IgD-negative memory B cell (primary cell): Measurements from ENCODE around the gene C12orf76. TPM values are rescaled to one million over a fixed set of nuclear protein-coding genes. Genes with fewer than 3 reads are reported as not detected.
A peak's percentile ranks its signal among the peaks of the same experiment; 100 is the strongest.
"Not testable (repeated sequence)": the region's sequence is repeated elsewhere in the genome, so short reads cannot be mapped to it uniquely, and the experiment has no call there.

ENCODE experiments used
- H3K27ac Mint-ChIP-seq, 3 donors: one replicate each; pipeline ENCODE4 v1.8.0; 2020 to 2022; ENCODE audit warnings: mild to moderate bottlenecking in 3 of 3, mixed read lengths in 3 of 3, moderate library complexity in 1 of 3
- H3K27me3 Mint-ChIP-seq: one replicate; pipeline ENCODE4 v1.8.0; 2021; ENCODE audit warnings: mixed read lengths
- H3K36me3 Mint-ChIP-seq: one replicate; pipeline ENCODE4 v1.8.0; 2020; ENCODE audit warnings: mild to moderate bottlenecking, mixed read lengths
- H3K4me1 Mint-ChIP-seq, 3 donors: one replicate each; pipeline ENCODE4 v1.8.0; 2020 to 2022; ENCODE audit warnings: mixed read lengths in 3 of 3, mild to moderate bottlenecking in 1 of 3
- H3K4me3 Mint-ChIP-seq, 4 donors: one replicate each; pipeline ENCODE4 v1.8.0; 2020 to 2022; ENCODE audit warnings: mild to moderate bottlenecking in 4 of 4, mixed read lengths in 4 of 4, moderate library complexity in 3 of 4
- H3K9me3 Mint-ChIP-seq, 3 donors: one replicate each; pipeline ENCODE4 v1.8.0; 2020 to 2021; ENCODE audit warnings: mixed read lengths in 3 of 3, mild to moderate bottlenecking in 1 of 3
- polyA plus RNA-seq: library from polyadenylated mRNA; unstranded; fragments of 300-500 nt; fragmentation: Illumina TruSeq; gene quantifications from one replicate; pipeline ENCODE4 v1.2.3, GENCODE V29; 2021

The C12orf76 gene
- polyA plus RNA-seq, 1 donor from 2014 or later: 14.1 TPM

DNA sequence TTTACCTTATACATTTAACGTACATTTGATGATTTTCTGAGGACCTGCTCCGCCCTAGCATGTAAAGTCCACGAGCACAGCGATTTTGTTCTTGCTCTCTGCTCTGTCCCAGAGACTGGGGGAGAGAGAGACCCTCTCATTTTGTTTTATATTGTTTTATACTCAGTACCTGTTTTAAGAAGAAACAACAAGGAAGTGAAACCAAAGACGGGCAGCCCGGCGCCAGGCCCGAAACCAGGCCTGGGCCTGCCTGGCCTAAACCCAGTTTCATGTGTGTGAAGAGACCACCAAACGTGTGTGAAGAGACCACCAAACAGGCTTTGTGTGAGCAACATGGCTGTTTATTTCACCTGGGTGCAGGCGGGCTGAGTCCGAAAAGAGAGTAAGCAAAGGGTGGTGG is 712 bp upstream of the C12orf76 start:
- H3K36me3 Mint-ChIP-seq, H3K27me3 Mint-ChIP-seq, H3K9me3 Mint-ChIP-seq: not testable (repeated sequence)
- H3K4me3 Mint-ChIP-seq: peak overlapping the region; percentile 82 to 97 (median 92)
- peaks cover 17 to 35% (median 28%) of the 10 kb centered on the region in 3 donors for H3K4me1 Mint-ChIP-seq
- peak overlapping the region; percentile 97 to 99 (median 99) for H3K27ac Mint-ChIP-seq

DNA sequence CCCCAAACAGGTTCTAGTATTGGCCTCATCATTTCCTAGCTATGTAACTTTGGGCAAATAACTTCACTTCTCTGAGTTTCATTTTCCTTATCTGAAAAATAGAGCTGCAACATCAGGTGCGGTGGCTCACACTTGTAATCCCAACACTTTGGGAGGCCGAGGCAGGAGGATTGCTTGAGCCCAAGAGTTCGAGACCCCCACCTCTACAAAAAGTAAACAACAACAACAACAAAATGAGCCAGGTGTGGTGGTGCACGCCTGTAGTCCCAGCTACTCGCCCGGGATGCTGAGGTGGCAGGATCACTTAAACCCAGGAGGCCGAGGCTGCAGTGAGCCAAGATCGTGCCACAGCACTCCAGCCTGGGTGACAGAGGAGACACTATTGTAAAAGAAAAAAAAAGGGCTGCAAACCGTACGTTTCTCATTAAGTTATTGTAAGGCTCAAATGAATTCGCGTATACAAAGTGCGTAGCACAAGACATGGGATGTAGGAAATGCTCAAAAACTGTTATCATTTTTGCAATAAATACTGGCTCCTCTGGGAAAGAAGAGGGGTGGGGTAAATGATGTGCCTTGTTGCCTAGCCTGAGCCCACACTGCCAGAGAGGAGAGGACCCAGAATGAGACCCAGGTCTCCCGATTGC is 903 bp downstream of the C12orf76 start:
- peak overlapping the region; percentile 82 to 97 (median 92) for H3K4me3 Mint-ChIP-seq
- H3K4me1 Mint-ChIP-seq: peaks cover 25 to 41% (median 34%) of the 10 kb centered on the region in 3 donors
- H3K27me3 Mint-ChIP-seq: no peaks in the 10 kb centered on the region
- peaks cover 4% of the 10 kb centered on the region for H3K36me3 Mint-ChIP-seq
- peak overlapping the region in 2 of 3 donors; percentile 97 to 99 for H3K27ac Mint-ChIP-seq
- H3K9me3 Mint-ChIP-seq: no peaks in the 10 kb centered on the region

DNA sequence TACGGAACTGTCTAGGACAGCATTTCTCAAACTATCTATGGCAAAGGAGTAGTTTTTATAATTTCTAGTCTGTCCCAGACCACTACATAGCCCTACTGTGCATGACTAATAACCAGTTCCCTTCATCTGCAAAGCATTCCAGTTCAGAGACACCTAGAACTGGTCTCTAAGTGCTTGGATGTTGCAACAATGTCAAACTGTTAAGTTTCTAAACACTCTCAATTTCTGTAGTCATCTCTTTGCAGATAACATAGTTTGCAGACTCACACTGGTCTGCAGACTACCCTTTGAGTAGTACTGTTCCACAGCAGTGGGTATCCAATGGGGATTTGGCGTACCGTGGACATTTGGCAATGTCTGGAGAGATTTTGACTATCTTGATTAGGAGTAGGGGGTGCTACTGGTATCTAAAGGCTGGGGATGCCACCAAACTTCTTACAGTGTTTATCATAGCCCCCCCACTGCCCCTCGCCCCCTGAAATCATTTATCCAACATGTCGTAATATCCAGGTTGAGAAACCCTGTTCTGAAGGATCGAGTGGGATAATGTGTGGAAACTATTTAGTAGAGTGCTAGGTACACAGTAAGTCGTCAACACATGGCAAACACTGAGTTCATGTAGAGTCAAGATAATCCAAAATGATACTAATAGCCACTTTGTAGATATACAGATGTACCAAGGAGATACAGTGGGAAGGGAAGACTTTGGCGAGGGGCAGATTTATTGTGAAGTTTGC is 1.7 kb downstream of the C12orf76 start:
- Mint-ChIP-seq H3K9me3 (no peaks in the 10 kb centered on the region), H3K27ac (no peak overlapping the region), H3K36me3 (peaks cover 4% of the 10 kb centered on the region), H3K27me3 (no peaks in the 10 kb centered on the region), H3K4me3 (peak overlapping the region; percentile 4 to 91 (median 72)), H3K4me1 (peaks cover 28 to 41% (median 34%) of the 10 kb centered on the region in 3 donors)

DNA sequence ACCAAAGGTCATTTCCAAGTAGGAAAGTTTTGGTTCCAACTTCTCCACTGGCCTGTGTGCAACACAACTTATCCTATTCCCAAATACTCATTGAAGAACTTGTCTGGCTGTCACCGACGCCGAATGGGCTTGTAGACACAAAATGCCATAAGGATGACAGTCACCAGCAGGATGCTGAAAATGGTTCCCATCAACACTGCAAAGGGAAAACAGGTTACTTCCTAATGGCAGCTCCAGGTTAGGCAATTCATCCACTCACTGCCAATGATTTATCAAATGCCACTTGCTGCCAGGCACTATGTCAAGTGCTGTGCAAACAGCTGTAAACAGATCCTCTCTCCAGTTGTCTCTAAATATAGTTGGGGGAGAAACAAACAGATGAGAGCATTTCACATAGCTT is 6.1 kb downstream of the C12orf76 start:
- no peaks in the 10 kb centered on the region for H3K27me3 Mint-ChIP-seq
- H3K27ac Mint-ChIP-seq: peak overlapping the region; percentile 53 to 79 (median 73)
- H3K4me3 Mint-ChIP-seq: peak overlapping the region in 1 of 4 donors; percentile 26
- H3K4me1 Mint-ChIP-seq: peaks cover 22 to 28% (median 25%) of the 10 kb centered on the region in 3 donors
- H3K9me3 Mint-ChIP-seq: no peaks in the 10 kb centered on the region
- peaks cover 4% of the 10 kb centered on the region for H3K36me3 Mint-ChIP-seq

DNA sequence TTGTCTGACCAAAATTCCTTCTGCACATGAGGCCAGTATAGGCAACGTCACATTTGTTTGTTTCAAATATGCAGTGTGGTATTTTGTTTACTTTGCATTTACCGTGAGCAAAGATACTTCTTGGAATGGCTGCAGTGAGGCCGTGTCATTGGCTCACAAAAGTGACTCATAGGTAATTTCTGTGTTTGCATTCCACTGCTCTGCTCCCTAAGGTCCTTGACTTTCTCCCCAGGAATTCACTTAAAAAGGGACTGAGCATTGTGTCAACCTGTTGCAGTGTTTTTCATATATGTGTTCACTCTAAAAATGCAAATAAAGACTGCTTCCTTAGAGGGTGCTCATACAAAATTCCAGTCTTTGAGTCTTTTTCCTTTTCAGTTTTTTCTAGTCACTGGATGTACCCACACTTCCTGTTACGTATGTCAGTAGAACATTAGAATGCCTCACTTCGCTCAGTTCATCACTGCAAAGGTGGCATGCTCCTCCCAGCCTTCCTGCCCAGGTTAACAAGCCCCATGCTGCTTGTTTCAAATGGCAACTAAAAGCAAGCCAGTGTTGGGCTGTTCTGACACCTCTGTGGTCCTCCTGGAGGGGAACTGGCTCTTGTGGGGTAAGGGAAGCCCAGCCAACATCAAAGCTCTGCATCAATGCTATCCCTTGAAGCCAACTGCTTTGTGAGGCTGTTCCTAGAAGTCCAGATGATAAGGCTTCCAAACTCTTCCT is 9.1 kb downstream of the C12orf76 start:
- peaks cover 4% of the 10 kb centered on the region for H3K36me3 Mint-ChIP-seq
- H3K4me3 Mint-ChIP-seq: peak overlapping the region in 1 of 4 donors; percentile 16
- no peaks in the 10 kb centered on the region for H3K27me3 Mint-ChIP-seq
- H3K27ac Mint-ChIP-seq: peak overlapping the region; percentile 36 to 87 (median 80)
- H3K4me1 Mint-ChIP-seq: peaks cover 24 to 30% (median 25%) of the 10 kb centered on the region in 3 donors
- H3K9me3 Mint-ChIP-seq: no peaks in the 10 kb centered on the region

DNA sequence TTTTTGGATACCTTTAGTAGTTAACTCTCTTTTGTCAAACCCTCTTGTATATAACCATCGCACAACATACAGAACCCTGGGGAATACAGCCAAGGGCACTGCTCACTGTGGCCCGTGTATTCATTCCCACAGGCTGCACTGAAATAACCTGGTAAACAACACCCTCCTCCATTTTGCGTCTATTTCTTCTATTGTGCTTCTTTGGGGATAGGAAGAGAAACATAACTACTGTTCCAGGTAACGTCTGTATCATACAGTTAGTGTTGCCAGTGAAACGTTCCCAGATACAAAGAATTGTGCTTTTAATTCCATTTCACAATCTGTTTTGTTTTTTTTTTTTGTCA is 9.6 kb downstream of the C12orf76 start:
- Mint-ChIP-seq H3K27me3 (no peaks in the 10 kb centered on the region), H3K9me3 (no peaks in the 10 kb centered on the region), H3K27ac (peak overlapping the region; percentile 36 to 87 (median 80)), H3K36me3 (peaks cover 4% of the 10 kb centered on the region), H3K4me1 (peaks cover 23 to 30% (median 24%) of the 10 kb centered on the region in 3 donors), H3K4me3 (no peak overlapping the region)

DNA sequence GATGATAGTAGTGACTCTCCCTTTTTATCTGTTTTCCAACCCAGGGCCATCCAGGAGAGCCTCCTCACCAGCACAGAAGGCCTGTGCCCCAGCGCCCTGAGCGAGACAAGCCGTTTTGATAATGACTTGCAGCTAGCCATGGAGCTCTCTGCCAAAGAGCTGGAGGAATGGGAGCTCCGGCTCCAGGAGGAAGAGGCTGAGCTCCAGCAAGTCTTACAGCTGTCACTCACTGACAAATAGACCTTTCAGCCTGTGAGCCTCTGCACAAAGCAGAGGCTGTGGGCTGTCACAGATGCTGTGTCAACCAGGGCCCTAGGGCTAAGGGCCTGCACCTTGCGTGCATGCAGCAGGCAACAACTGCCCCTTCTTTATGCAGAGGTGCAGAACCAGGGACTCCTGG is 11.0 kb downstream of the C12orf76 start:
- Mint-ChIP-seq H3K27me3 (no peaks in the 10 kb centered on the region), H3K4me1 (peaks cover 18 to 20% (median 19%) of the 10 kb centered on the region in 3 donors), H3K36me3 (peaks cover 3% of the 10 kb centered on the region), H3K4me3 (no peak overlapping the region), H3K27ac (peak overlapping the region in 1 of 3 donors; percentile 16), H3K9me3 (no peaks in the 10 kb centered on the region)

DNA sequence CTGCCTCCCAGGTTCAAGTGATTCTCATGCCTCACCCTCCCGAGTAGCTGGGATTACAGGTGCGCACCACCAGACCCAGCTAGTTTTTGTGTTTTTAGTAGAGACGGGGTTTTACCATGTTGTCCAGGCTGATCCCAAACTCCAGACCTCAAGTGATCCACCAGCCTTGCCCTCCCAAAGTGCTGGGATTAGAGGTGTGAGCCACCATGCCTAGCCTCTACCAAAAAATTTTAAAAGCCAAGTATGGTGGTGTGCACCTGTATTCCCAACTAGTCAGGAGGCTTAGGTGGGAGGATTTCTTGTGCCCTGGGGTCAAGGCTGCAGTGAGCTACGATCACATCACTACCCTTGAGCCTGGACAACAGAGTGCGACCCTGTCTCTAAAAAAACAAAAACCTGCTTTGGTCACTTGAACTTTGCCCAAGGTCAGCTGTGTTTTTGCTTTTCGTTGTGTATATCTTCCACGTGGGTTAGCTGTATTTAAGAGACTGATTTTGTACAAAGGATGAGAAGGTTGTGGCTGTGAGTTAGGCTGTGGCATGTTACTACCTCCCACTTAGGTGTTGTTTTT is 12.7 kb downstream of the C12orf76 start:
- Mint-ChIP-seq H3K27ac (peak overlapping the region; percentile 61 to 82 (median 69)), H3K27me3 (no peaks in the 10 kb centered on the region), H3K4me3 (no peak overlapping the region), H3K9me3 (no peaks in the 10 kb centered on the region), H3K36me3 (peaks cover 3% of the 10 kb centered on the region), H3K4me1 (peaks cover 17 to 18% (median 18%) of the 10 kb centered on the region in 3 donors)

DNA sequence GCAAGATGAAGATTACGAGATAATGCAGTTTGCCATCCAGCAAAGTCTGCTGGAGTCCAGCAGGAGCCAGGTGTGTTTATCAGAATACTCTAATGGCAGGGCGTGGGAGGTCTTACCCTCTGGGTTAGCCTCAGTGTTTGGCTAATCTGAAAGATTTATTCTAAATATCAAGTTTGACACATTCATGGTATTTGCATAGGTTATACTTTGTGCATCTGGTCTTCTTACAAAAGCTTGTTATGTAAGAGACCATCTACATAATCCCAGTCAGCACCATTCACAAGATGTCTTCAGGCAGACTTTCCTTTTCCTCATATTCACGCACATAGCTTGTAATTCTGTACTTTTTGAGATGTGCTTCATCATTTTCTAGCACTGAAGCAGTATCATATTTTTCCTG is 14.4 kb downstream of the C12orf76 start:
- Mint-ChIP-seq H3K27me3 (no peaks in the 10 kb centered on the region), H3K4me3 (no peak overlapping the region), H3K4me1 (peaks cover 4 to 9% (median 8%) of the 10 kb centered on the region in 3 donors), H3K36me3 (peaks cover 5% of the 10 kb centered on the region), H3K9me3 (no peaks in the 10 kb centered on the region), H3K27ac (no peak overlapping the region)

DNA sequence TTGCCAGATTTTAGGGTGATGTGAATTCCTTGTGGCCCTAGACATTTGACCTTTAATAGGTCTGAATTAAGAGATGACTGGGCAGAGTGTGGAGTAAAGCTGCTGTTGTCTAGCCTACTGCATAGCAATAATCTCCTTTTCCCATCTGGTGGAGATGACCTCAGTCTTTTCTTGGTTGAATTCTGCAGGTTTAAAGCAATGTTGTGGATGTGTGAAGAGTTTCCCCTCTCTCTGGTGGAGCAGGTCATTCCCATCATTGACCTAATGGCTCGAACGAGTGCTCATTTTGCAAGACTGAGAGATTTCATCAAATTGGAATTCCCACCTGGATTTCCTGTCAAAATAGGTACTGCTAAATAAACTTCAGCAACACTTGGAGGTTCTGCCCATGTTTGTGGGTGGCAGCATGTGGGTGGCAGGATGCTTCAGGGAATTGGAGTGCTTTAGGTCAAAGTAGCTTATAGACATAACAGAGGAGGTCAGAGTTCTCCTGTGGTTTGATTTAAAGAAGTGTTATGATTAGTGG is 19.0 kb downstream of the C12orf76 start:
- H3K27ac Mint-ChIP-seq: peak overlapping the region in 1 of 3 donors; percentile 39
- no peak overlapping the region for H3K4me3 Mint-ChIP-seq
- H3K4me1 Mint-ChIP-seq: no peaks in the 10 kb centered on the region
- H3K36me3 Mint-ChIP-seq: peaks cover 5% of the 10 kb centered on the region
- H3K9me3 Mint-ChIP-seq: no peaks in the 10 kb centered on the region
- no peaks in the 10 kb centered on the region for H3K27me3 Mint-ChIP-seq

DNA sequence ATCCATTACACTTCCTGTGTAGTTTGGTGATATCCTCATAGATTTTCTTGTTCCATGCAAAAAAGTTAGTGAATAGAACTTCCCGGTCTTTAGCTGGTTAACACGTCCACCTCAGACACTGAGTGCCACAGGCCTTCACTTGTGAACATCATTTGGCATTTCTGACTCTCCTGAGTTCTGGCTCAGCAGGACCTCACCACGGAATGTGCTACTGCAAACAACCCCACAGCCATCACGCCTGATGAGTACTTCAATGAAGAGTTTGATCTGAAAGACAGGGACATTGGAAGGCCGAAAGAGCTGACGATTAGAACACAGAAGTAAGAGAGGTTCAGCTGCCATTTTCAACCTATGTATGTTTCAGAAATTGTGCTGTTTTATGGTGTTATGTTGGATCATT is 20.0 kb downstream of the C12orf76 start:
- Mint-ChIP-seq H3K9me3 (no peaks in the 10 kb centered on the region), H3K27me3 (no peaks in the 10 kb centered on the region), H3K27ac (peak overlapping the region in 1 of 3 donors; percentile 61), H3K4me3 (no peak overlapping the region), H3K4me1 (peaks cover 2 to 8% (median 7%) of the 10 kb centered on the region in 3 donors), H3K36me3 (peaks cover 5% of the 10 kb centered on the region)

DNA sequence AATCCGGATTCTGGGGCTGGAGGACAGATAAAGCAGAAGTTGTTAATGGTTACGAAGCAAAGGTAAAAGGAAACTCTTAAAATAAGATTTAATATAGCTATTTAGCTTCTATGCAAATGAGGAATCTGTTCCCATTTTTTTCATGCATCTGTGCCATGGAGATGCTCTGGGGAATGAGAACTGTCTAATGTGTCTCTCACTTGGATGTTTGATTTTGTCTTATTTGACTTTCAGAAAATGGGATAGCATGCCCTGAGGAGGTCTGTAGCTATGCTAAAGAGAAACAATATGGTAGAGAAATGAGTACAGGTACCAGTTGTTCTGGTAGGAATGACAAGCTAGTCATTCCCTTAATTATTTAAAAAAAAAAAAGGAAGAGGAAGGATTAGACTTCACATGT is 24.3 kb downstream of the C12orf76 start:
- Mint-ChIP-seq H3K27me3 (no peaks in the 10 kb centered on the region), H3K9me3 (no peaks in the 10 kb centered on the region), H3K4me1 (peaks cover 2 to 8% (median 7%) of the 10 kb centered on the region in 3 donors)

DNA sequence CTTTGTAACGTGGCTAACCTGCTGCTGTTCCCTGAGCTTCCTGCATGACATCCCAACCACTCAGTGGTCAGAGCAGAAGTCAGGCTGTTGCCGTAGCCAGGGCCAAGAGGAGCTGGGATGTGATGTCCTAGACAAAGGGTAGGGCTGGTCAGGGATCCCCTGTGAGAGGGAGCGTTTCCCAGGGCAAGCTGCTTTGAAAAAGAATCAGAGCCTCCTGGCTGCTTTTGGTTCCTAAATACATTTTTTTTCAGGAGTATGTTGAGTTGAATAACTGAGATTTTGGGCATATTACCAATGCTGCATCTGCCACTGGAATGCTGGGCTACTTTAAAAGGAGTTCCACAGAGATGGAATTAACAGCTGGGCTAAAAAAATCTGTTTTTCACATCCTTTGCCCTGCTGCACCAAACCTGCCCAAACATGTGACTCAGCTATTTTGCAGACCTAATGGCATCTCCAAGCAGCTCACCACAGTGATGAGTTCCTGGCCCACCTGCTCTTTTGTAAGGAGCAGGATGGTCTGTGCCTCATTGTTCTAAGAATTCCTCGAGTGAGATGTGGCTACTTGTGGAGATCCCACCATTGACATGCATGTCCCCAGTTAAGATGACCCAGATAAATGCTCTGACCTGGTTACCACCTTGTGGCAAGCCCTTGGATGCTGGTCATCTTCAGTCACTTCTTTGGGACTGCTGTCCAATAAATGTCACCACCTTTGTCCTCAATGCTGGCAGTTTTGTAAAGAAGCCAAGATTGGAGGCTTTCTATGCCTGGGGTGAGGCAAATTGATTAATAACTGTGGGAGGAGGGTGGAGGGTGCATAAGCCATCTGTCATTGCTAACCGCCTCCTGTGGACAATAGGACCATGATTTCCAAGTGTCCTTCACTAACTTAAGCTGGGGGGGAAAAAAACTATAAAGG is 25.0 kb downstream of the C12orf76 start:
- Mint-ChIP-seq H3K9me3 (no peaks in the 10 kb centered on the region), H3K27ac (peak overlapping the region in 2 of 3 donors; percentile 8 to 81), H3K4me1 (peaks cover 4 to 9% (median 7%) of the 10 kb centered on the region in 3 donors), H3K4me3 (no peak overlapping the region), H3K36me3 (peaks cover 5% of the 10 kb centered on the region), H3K27me3 (no peaks in the 10 kb centered on the region)

More for the DNA sequence above, 24.3 kb downstream of the C12orf76 start:
- Mint-ChIP-seq H3K4me3 (peak overlapping the region in 1 of 4 donors; percentile 27), H3K36me3 (peaks cover 3% of the 10 kb centered on the region), H3K27ac (peak overlapping the region in 2 of 3 donors; percentile 8 to 81)

DNA sequence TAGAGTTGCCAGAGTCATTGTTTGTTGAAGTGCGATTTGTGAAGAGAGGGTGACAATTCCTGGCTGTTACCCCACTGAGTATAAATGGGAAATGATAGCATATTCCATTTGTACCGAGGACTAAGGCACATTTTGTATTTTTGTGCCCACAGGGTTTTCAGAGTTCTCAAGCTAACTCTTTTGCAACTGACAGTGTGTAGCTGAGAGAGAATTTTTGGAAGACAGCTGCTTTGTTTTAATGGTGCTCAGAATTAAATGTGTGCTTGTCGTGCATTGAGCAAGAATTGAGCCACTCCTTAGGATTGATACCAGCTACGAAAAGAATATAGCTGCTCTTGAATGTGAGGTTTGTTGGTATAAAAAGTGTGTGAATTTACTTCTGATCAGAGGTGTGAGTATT is 27.4 kb downstream of the C12orf76 start:
- Mint-ChIP-seq H3K36me3 (peaks cover 3% of the 10 kb centered on the region), H3K4me1 (peaks cover 4 to 9% (median 7%) of the 10 kb centered on the region in 3 donors), H3K9me3 (no peaks in the 10 kb centered on the region), H3K27me3 (no peaks in the 10 kb centered on the region), H3K4me3 (no peak overlapping the region), H3K27ac (no peak overlapping the region)
